SJCRH30 (cell line): Measurements from ENCODE around the gene TMEM220. TPM values are rescaled to one million over a fixed set of nuclear protein-coding genes. Genes with fewer than 3 reads are reported as not detected.

Experiments used
- DNase-seq, 2 experiments: peaks; one replicate each; pipeline ENCODE4 v3.0.0-alpha.2; 2015 to 2020
- H3K27ac ChIP-seq: fragments of 250-450 bp; sonication (Bioruptor Pico); 2 replicates; pipeline ENCODE4 v1.5.1; 2020; ENCODE audit warnings: mild to moderate bottlenecking, moderate library complexity
- H3K27me3 ChIP-seq: fragments of 250-450 bp; sonication (Bioruptor Pico); 2 replicates; pipeline ENCODE4 v1.5.1; 2020; ENCODE audit warnings: mild to moderate bottlenecking, moderate library complexity
- H3K36me3 ChIP-seq: fragments of 250-450 bp; sonication (Bioruptor Pico); 2 replicates; pipeline ENCODE4 v1.5.1; 2020; ENCODE audit warnings: mild to moderate bottlenecking, moderate library complexity
- H3K4me1 ChIP-seq: fragments of 250-450 bp; sonication (Bioruptor Pico); 2 replicates; pipeline ENCODE4 v1.5.1; 2020; ENCODE audit warnings: mild to moderate bottlenecking, moderate library complexity
- H3K4me3 ChIP-seq: fragments of 250-450 bp; sonication (Bioruptor Pico); 2 replicates; pipeline ENCODE4 v1.5.1; 2020; ENCODE audit warnings: mild to moderate bottlenecking, moderate library complexity
- H3K9me3 ChIP-seq: fragments of 250-450 bp; sonication (Bioruptor Pico); replicated peaks from 2 replicates; pipeline ENCODE4 v1.5.1; 2020; ENCODE audit warnings: mild to moderate bottlenecking, moderate library complexity
- total RNA-seq: library from RNA; depleted of rRNA; stranded (reverse); fragments of >200 nt; shearing (Covaris generic); gene quantifications from 2 replicates; pipeline ENCODE4 v1.2.3, GENCODE V29; 2014; rRNA removed

Gene TMEM220
- total RNA-seq: 0.99 and 1.1 TPM in 2 replicates

DNA sequence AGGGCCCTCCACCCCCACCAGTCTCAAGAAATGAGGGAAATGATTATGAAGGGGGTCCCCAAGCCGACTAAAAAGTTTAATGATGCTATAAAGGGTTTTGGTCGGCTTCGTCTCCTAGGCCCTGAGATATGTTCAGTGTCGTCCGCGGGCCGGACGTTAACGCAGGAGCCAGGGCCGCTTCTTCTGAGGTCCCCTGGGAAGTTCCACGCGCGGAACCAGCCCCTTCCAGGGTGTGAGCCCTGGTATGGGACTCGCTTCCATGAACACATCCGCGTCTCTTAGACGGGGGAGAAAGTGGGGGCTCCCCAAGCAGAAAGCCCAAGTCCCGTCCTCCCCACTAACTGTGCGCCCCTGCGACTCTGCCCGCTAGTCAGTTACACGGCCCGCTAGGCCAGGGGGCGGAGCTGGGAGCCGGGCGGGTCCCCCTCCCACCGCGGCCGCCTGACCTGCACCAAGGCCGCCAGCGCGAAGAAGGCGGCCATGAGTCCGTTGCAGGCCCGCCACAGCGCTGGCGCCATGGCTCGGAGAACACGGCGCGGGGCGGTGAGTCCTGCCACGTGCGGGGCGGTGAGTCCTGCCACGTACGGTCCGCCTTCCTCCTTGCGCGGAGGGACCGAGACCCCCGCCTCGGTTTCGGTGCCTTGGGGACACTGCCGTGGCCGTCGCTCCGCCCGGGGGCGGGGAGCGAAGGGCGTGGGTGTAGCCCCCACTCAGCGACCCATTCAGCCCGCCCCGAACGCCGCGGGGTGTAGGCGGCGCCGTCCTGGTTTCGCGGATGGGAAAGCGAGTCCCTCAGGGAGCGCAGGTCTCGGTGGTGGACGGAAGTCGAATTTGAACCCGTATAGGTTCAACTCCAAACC lies at the start of gene TMEM220:
Gene TMEM220 (minus strand): TSS at position 690 of the 860 bp plus-strand sequence. CDS start 172 bp downstream, at position 518.
- DNase-seq: peak; percentile 53 to 67
- no peaks in the 10 kb centered on the region for H3K9me3 ChIP-seq
- peak within 1 kb of the TSS; percentile 69 for H3K4me3 ChIP-seq
- H3K36me3 ChIP-seq: no peaks in the 10 kb centered on the region
- H3K27me3 ChIP-seq: no peaks in the 10 kb centered on the region
- H3K4me1 ChIP-seq: no peaks in the 10 kb centered on the region
- peak within 1 kb of the TSS; percentile 80 for H3K27ac ChIP-seq

- Histone ChIP-seq H3K4me3 (no peak overlapping the region), H3K4me1 (no peaks in the 10 kb centered on the region), H3K9me3 (no peaks in the 10 kb centered on the region)
Measured at GRCh38 chr17:10779609-10780008, 49.8 kb upstream of the TMEM220 start.

GRCh38 chr17:10777890-10778289 lies 48.1 kb upstream of the TMEM220 start:
- Histone ChIP-seq H3K9me3 (no peaks in the 10 kb centered on the region), H3K27me3 (no peaks in the 10 kb centered on the region), H3K27ac (no peak overlapping the region), H3K36me3 (no peaks in the 10 kb centered on the region), H3K4me3 (no peak overlapping the region), H3K4me1 (no peaks in the 10 kb centered on the region)
- DNase-seq: no peak

More at GRCh38 chr17:10779609-10780008, 49.8 kb upstream of the TMEM220 start:
- Histone ChIP-seq H3K27me3 (no peaks in the 10 kb centered on the region), H3K27ac (no peak overlapping the region), H3K36me3 (no peaks in the 10 kb centered on the region)
- DNase-seq: no peak

GRCh38 chr17:10777131-10777807 lies 47.4 kb upstream of the TMEM220 start:
- DNase-seq: no peak
- Histone ChIP-seq H3K9me3 (no peaks in the 10 kb centered on the region), H3K27me3 (no peaks in the 10 kb centered on the region), H3K36me3 (no peaks in the 10 kb centered on the region), H3K27ac (no peak overlapping the region), H3K4me1 (no peaks in the 10 kb centered on the region), H3K4me3 (no peak overlapping the region)

DNA sequence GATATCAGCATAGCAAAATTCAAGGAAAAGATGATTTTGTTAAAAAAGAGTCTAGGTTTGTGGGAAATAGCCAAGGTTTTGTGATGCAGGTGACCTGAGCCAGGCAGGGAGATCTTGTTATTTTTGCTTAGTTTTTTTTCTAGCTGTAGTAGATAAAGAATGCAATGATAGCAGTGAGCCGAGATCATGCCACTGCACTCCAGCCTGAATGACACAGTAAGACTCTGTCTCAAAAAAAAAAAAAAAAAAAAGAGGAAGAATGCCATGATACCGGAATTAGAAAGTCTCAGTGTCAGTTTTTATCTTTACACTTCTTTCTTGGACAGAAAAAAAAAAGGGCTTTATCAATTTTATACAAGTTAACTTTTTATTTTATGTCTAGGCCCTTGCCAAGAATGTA lies 46.6 kb upstream of the TMEM220 start:
- Histone ChIP-seq H3K27ac (no peak overlapping the region), H3K4me1 (no peaks in the 10 kb centered on the region), H3K9me3 (no peaks in the 10 kb centered on the region), H3K27me3 (no peaks in the 10 kb centered on the region), H3K4me3 (no peak overlapping the region), H3K36me3 (no peaks in the 10 kb centered on the region)
- DNase-seq: no peak

DNA sequence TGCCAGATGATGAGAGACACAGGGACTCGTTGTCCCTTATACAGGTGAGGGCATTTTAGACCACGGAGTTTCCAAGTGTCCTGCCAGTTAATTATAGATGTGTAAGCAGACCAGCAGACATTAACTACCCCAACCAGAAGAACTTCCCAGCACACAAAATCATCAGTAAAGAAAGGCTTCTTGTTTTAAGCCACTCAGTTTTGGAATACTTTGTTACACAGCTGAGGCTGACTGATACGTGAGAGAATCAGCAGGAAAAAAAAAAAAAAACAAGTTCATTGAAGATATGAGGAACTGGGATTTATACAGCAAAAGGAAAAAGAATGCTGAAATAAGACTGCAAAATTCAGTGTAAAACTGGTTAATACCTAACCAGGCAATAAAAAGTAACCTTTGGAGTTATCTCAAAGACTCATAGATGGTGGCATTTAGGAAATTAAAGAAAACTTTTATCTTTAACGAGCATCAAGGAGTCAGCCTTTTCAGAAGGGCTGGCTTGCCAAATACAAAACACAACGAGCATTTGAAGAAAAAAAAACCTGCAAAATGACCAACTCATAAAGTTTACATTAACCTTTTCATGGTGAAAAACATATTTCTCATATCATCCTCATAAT lies 46.0 kb upstream of the TMEM220 start:
- Histone ChIP-seq H3K27me3 (no peaks in the 10 kb centered on the region), H3K27ac (no peak overlapping the region), H3K9me3 (no peaks in the 10 kb centered on the region), H3K4me3 (no peak overlapping the region), H3K4me1 (no peaks in the 10 kb centered on the region), H3K36me3 (no peaks in the 10 kb centered on the region)
- DNase-seq: no peak

GRCh38 chr17:10775058-10775457 lies 45.2 kb upstream of the TMEM220 start:
- Histone ChIP-seq H3K36me3 (no peaks in the 10 kb centered on the region), H3K27me3 (no peaks in the 10 kb centered on the region), H3K4me1 (no peaks in the 10 kb centered on the region), H3K9me3 (no peaks in the 10 kb centered on the region), H3K4me3 (no peak overlapping the region), H3K27ac (no peak overlapping the region)
- DNase-seq: no peak

DNA sequence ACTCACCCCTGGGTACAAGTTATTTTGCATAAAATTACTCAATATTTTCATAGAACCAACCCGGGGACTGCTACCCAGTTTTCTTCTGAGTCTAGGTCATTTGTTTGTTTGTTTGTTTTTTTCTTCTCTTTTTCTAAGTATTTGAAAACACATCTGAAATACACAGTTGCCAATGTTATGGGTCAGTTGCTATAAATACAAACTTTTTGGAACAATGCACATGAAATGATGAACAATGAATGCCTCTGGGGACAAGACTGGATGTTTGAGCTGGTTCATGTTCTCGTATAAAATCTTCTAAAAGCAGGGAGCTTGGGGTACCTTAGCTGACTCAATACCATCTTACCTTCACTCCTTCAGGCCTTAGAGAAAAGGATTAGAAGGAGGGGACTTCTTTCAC lies 43.6 kb upstream of the TMEM220 start:
- Histone ChIP-seq H3K4me1 (no peaks in the 10 kb centered on the region), H3K4me3 (no peak overlapping the region), H3K9me3 (no peaks in the 10 kb centered on the region), H3K27ac (no peak overlapping the region), H3K27me3 (no peaks in the 10 kb centered on the region), H3K36me3 (no peaks in the 10 kb centered on the region)
- no peak for DNase-seq

GRCh38 chr17:10772425-10773380 lies 42.9 kb upstream of the TMEM220 start:
- Histone ChIP-seq H3K36me3 (no peaks in the 10 kb centered on the region), H3K27ac (no peak overlapping the region), H3K4me1 (no peaks in the 10 kb centered on the region), H3K9me3 (no peaks in the 10 kb centered on the region), H3K27me3 (no peaks in the 10 kb centered on the region), H3K4me3 (no peak overlapping the region)
- peak; percentile 25 to 65 for DNase-seq

- Histone ChIP-seq H3K9me3 (no peaks in the 10 kb centered on the region), H3K4me1 (no peaks in the 10 kb centered on the region), H3K27ac (no peak overlapping the region), H3K4me3 (no peak overlapping the region), H3K36me3 (no peaks in the 10 kb centered on the region), H3K27me3 (no peaks in the 10 kb centered on the region)
- DNase-seq: no peak
Measured at GRCh38 chr17:10771148-10771547, 41.3 kb upstream of the TMEM220 start.

GRCh38 chr17:10769840-10770239 lies 40.0 kb upstream of the TMEM220 start:
- Histone ChIP-seq H3K36me3 (no peaks in the 10 kb centered on the region), H3K9me3 (no peaks in the 10 kb centered on the region), H3K4me3 (no peak overlapping the region), H3K27ac (no peak overlapping the region), H3K4me1 (no peaks in the 10 kb centered on the region), H3K27me3 (no peaks in the 10 kb centered on the region)
- DNase-seq: no peak

- Histone ChIP-seq H3K9me3 (no peaks in the 10 kb centered on the region), H3K27ac (no peak overlapping the region), H3K36me3 (no peaks in the 10 kb centered on the region), H3K4me3 (no peak overlapping the region), H3K4me1 (no peaks in the 10 kb centered on the region), H3K27me3 (no peaks in the 10 kb centered on the region)
- DNase-seq: no peak
Measured at GRCh38 chr17:10768750-10769251, 39.0 kb upstream of the TMEM220 start.

DNA sequence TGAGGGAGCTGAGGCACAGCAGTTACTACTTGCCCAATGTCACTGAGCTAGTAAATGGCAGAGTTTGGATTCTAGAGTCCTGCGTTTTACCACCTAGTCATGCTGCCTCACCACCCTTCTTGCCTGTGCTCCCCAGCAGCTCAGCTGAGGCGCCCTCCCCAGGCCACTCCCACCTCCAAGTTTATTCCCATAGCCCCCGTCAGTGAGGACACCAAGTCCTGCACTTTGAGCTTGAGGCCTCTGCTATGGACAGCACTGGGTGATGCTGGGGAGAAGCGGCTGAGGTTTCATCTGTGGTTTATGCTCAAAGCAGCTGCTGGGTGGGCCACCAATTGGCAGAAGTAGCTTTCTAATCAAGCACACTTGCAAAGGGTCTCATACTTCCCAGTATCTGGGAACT lies 37.4 kb upstream of the TMEM220 start:
- H3K36me3 ChIP-seq: no peaks in the 10 kb centered on the region
- no peaks in the 10 kb centered on the region for H3K27me3 ChIP-seq
- no peak overlapping the region for H3K27ac ChIP-seq
- no peaks in the 10 kb centered on the region for H3K9me3 ChIP-seq
- no peaks in the 10 kb centered on the region for H3K4me1 ChIP-seq
- H3K4me3 ChIP-seq: no peak overlapping the region
- DNase-seq: no peak

- Histone ChIP-seq H3K36me3 (no peaks in the 10 kb centered on the region), H3K9me3 (no peaks in the 10 kb centered on the region), H3K27ac (no peak overlapping the region), H3K27me3 (no peaks in the 10 kb centered on the region), H3K4me3 (no peak overlapping the region), H3K4me1 (no peaks in the 10 kb centered on the region)
- no peak for DNase-seq
Measured at GRCh38 chr17:10762037-10762436, 32.2 kb upstream of the TMEM220 start.
